Keratinocyte (primary cell): ENCODE measurements around the gene TSPAN16. TPM values are rescaled to one million over a fixed set of nuclear protein-coding genes. Genes with fewer than 3 reads are reported as not detected.
"Not testable (repeated sequence)": the region's sequence is repeated elsewhere in the genome, so short reads cannot be mapped to it uniquely, and the experiment has no call there.

Experiments used
- DNase-seq: peaks from one replicate; pipeline ENCODE4 v3.0.0-alpha.2; 2011; ENCODE audit warnings: low read depth, missing footprints, low spot score
- FAIRE-seq: peaks from 2 replicates; lab custom pipeline; 2011; peaks lifted over from hg19 to GRCh38; lab: Jason Lieb, UNC
- H2AFZ ChIP-seq: 2 replicates; pipeline ENCODE4 v1.6.0; 2012; ENCODE audit warnings: low read length, control low read depth, inconsistent platforms; ENCODE audit not compliant: control insufficient read depth
- H3K27ac ChIP-seq: 2 replicates; pipeline ENCODE4 v1.5.1; 2011; ENCODE audit warnings: low read length; ENCODE audit not compliant: control insufficient read depth, insufficient read depth
- H3K27me3 ChIP-seq: 3 replicates; pipeline ENCODE4 v1.6.0; 2011; ENCODE audit warnings: low read length; ENCODE audit not compliant: control insufficient read depth, insufficient read depth; ENCODE audit errors: extremely low read depth
- H3K36me3 ChIP-seq, 2 experiments: 2 replicates in 1 of 2; 3 replicates in 1 of 2; pipeline ENCODE4 v1.5.1; 2011; ENCODE audit warnings: low read length in 2 of 2, mild to moderate bottlenecking in 1 of 2; ENCODE audit not compliant: control insufficient read depth in 2 of 2, insufficient read depth in 2 of 2; ENCODE audit errors: extremely low read depth in 1 of 2
- H3K4me1 ChIP-seq: 3 replicates; pipeline ENCODE4 v1.5.1; 2011; ENCODE audit warnings: low read length; ENCODE audit not compliant: control insufficient read depth, insufficient read depth; ENCODE audit errors: extremely low read depth
- H3K4me2 ChIP-seq: 3 replicates; pipeline ENCODE4 v1.6.0; 2011; ENCODE audit warnings: low read depth, low read length; ENCODE audit not compliant: control insufficient read depth, insufficient read depth; ENCODE audit errors: extremely low read depth
- H3K4me3 ChIP-seq, 3 experiments: fragments of 200-600 bp in 1 of 3; sonication (generic) in 1 of 3; 2 replicates in 2 of 3; 3 replicates in 1 of 3; pipeline ENCODE4 v1.5.1; 2011 to 2016; ENCODE audit warnings: low read length in 3 of 3, mild to moderate bottlenecking in 3 of 3, control low read depth in 2 of 3, inconsistent platforms in 1 of 3, low read depth in 1 of 3, mixed read lengths in 1 of 3, mixed run types in 1 of 3, moderate library complexity in 1 of 3; ENCODE audit not compliant: control insufficient read depth in 2 of 3, insufficient read depth in 2 of 3; ENCODE audit errors: extremely low read depth in 1 of 3
- H3K79me2 ChIP-seq: 2 replicates; pipeline ENCODE4 v1.6.0; 2012; ENCODE audit warnings: low read length; ENCODE audit not compliant: control insufficient read depth, insufficient read depth
- H3K9ac ChIP-seq: 3 replicates; pipeline ENCODE4 v1.6.0; 2011; ENCODE audit warnings: low read length; ENCODE audit not compliant: control insufficient read depth, insufficient read depth; ENCODE audit errors: extremely low read depth
- H3K9me1 ChIP-seq: 3 replicates; pipeline ENCODE4 v1.6.0; 2011; ENCODE audit warnings: low read length; ENCODE audit not compliant: control insufficient read depth, insufficient read depth; ENCODE audit errors: extremely low read depth
- H3K9me3 ChIP-seq: 2 replicates; pipeline ENCODE4 v1.5.1; 2012; ENCODE audit warnings: low read depth, low read length; ENCODE audit not compliant: control insufficient read depth
- H4K20me1 ChIP-seq: 3 replicates; pipeline ENCODE4 v1.6.0; 2011; ENCODE audit warnings: low read length; ENCODE audit not compliant: control insufficient read depth, insufficient read depth; ENCODE audit errors: extremely low read depth
- CTCF ChIP-seq, 3 experiments: IDR thresholded peaks in 1 of 3; conservative IDR thresholded peaks in 1 of 3; optimal IDR thresholded peaks in 1 of 3; 2 replicates in 2 of 3; 3 replicates in 1 of 3; pipeline versions ENCODE3 to v1.5.1; 2011; ENCODE audit warnings: low read length in 3 of 3, mild to moderate bottlenecking in 3 of 3, moderate library complexity in 2 of 3, control low read depth in 1 of 3, inconsistent platforms in 1 of 3; ENCODE audit not compliant: insufficient read depth in 2 of 3; ENCODE audit errors: extremely low read depth in 1 of 3
- EZH2 ChIP-seq: IDR thresholded peaks from one replicate; pipeline ENCODE4 v1.6.1; 2012; ENCODE audit warnings: inconsistent platforms, mild to moderate bottlenecking, low read length, moderate library complexity
- dilution Hi-C: fragments of 300-500 bp; cut with MboI; formaldehyde crosslinking; loops from one replicate; pipeline ENCODE4 v1.7.0; 2020; ENCODE audit warnings: low sequenced_read_pairs; ENCODE audit not compliant: extremely low pct_ligation_motif_present
- polyA plus RNA-seq, 5 experiments: library from polyadenylated mRNA; depleted of rRNA in 3 of 5; stranded (reverse) in 3 of 5; stranded (forward) in 1 of 5; unstranded in 1 of 5; fragments of >200 nt; gene quantifications; 1 replicate in 1 of 5; 2 replicates in 3 of 5; 3 replicates in 1 of 5; pipeline versions ENCODE4 v1.2.1 to v1.2.3, GENCODE V29; 2011 to 2012; ENCODE audit warnings: missing spikeins in 2 of 5, low read depth in 1 of 5, low replicate concordance in 1 of 5

TSPAN16 gene
- polyA plus RNA-seq, 1 donor (not counting 4 experiments of a cell fraction or from before 2014, with no cell fraction given) = not detected

GRCh38 chr19:11349171-11349570 lies 53.2 kb downstream of the TSPAN16 start:
- Histone ChIP-seq H3K27ac (no peak overlapping the region), H4K20me1 (no peaks in the 10 kb centered on the region), H3K4me1 (peaks cover 20% of the 10 kb centered on the region), H2AFZ (no peak overlapping the region), H3K4me2 (no peak overlapping the region), H3K36me3 (no peaks in the 10 kb centered on the region), H3K4me3 (no peak overlapping the region), H3K9me1 (peaks cover 4% of the 10 kb centered on the region), H3K9me3 (no peaks in the 10 kb centered on the region), H3K79me2 (no peaks in the 10 kb centered on the region), H3K9ac (no peak overlapping the region), H3K27me3 (no peaks in the 10 kb centered on the region)
- DNase-seq (no peak), FAIRE-seq (no peak)
- dilution Hi-C loops = no loop called here
- TF ChIP-seq EZH2 = no peak
- TF ChIP-seq CTCF (optimal IDR thresholded peaks at IDR 0.05 in 1 of 3, IDR thresholded peaks at IDR 0.05 in 1 of 3, conservative IDR thresholded peaks at IDR 0.05 in 1 of 3; ENCODE audit: extremely low read depth in 1 of 3, insufficient read depth in 2 of 3, low read length in 3 of 3) = no peak

DNA sequence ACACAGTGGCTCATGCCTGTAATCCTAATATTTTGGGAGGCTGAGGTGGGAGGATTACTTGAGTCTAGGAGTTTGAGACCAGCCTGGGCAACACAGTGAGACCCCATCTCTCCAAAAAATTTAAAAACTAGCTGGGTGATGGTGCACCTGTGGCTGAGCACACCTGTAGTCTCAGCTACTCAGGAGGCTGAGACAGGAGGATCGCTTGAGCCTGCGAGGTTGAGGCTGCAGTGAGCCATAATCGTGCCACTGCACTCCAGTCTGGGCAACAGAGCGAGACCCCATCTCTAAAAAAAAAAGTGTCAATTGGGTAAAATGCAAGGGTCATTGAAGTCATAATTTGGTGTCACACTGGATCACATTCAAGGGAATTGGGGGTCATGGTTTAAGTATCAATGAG lies 58.1 kb downstream of the TSPAN16 start:
- H3K4me2 ChIP-seq, dilution Hi-C loops, H3K4me1 ChIP-seq, H3K4me3 ChIP-seq, H3K36me3 ChIP-seq, H2AFZ ChIP-seq, FAIRE-seq, H3K79me2 ChIP-seq, H3K9me3 ChIP-seq, H3K9me1 ChIP-seq, H3K9ac ChIP-seq, H3K27ac ChIP-seq, DNase-seq, H3K27me3 ChIP-seq, H4K20me1 ChIP-seq: not testable (repeated sequence)
